ENCODE measurements around the gene EPB42. TPM values are rescaled to one million over a fixed set of nuclear protein-coding genes. Genes with fewer than 3 reads are reported as not detected.
A peak's percentile ranks its signal among the peaks of the same experiment; 100 is the strongest.

Gene EPB42
- total RNA-seq, 1 experiment from 2014 or later: not detected

- TF ChIP-seq CTCF (IDR thresholded peaks at IDR 0.05) (no peak), PRRX2 (CRISPR knock-in tag; IDR thresholded peaks at IDR 0.05) (no peak), TEAD1 (CRISPR knock-in tag; IDR thresholded peaks at IDR 0.05) (no peak), ZNF512 (CRISPR knock-in tag; IDR thresholded peaks at IDR 0.05; ENCODE audit: borderline replicate concordance) (no peak)
- TF ChIP-seq, protein P1, sequence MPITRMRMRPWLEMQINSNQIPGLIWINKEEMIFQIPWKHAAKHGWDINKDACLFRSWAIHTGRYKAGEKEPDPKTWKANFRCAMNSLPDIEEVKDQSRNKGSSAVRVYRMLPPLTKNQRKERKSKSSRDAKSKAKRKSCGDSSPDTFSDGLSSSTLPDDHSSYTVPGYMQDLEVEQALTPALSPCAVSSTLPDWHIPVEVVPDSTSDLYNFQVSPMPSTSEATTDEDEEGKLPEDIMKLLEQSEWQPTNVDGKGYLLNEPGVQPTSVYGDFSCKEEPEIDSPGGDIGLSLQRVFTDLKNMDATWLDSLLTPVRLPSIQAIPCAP (CRISPR knock-in tag; IDR thresholded peaks at IDR 0.05): no peak
Measured at GRCh38 chr15:43206054-43206453, 14.8 kb downstream of the EPB42 start (continued).

GRCh38 chr15:43204016-43204901 lies 16.6 kb downstream of the EPB42 start:
- ATAC-seq (peak; percentile 64), DNase-seq (ENCODE audit: low spot score) (peak; percentile 67)
- Mint-ChIP-seq H3K27ac (no peak overlapping the region), H3K4me3 (no peak overlapping the region), H3K4me1 (peaks cover 5% of the 10 kb centered on the region), H3K36me3 (no peaks in the 10 kb centered on the region; the same call in 1 of the 2 replicates), H3K27me3 (ENCODE audit: low read depth) (no peaks in the 10 kb centered on the region; the same call in 1 of the 2 replicates), H3K9me3 (peaks cover 10% of the 10 kb centered on the region)
- no peak for TF ChIP-seq ZNF263 (CRISPR knock-in tag; IDR thresholded peaks at IDR 0.05; ENCODE audit: low read depth)
- no peak for TF ChIP-seq ELF4 (CRISPR knock-in tag; IDR thresholded peaks at IDR 0.05; ENCODE audit: low read depth)
- peak; percentile 47; the same call in 1 of the 2 replicates for TF ChIP-seq CTCF (IDR thresholded peaks at IDR 0.05)
- TF ChIP-seq ZNF281 (CRISPR knock-in tag; IDR thresholded peaks at IDR 0.05): no peak
- CTCF ChIA-PET: interaction anchor here (0.6 to 3.9 kb wide), 40 partner anchors 9 to 585 kb away, joined by 3 to 37 read pairs (median 4); partner anchors contain the start of genes CCNDBP1, CDAN1, LCMT2 and TGM5
- POLR2A ChIA-PET: no interaction called here

DNA sequence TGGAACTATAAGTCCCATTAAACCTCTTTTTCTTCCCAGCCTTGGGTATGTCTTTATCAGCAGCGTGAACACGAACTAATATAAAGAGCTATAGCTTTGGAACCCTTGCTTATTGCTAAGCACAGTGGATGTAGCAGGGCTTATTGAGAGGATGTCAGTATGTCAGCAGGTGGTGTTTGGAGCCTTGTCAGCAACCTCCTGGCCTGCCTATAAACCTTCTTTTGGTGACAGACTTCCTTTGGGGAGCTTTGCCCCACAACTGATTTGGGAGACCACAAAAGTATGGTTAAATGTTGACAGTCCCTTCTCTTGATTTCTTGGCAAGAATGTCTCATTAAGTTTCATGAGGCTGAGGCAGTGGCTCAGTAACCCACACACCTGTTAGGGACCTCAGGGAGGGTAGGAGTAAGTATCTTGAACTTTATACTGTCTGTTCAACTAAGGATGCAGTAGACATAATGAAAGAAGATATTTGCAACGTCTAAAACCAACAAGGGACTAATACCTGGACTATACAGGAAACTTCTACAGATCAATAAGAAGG lies 20.8 kb downstream of the EPB42 start:
- H3K27me3 Mint-ChIP-seq (ENCODE audit: low read depth): peaks cover 7% of the 10 kb centered on the region
- ChIA-PET POLR2A (interaction anchor here (0.6 kb wide), 1 partner anchor 104 kb away, joined by 6 read pairs; no protein-coding TSS in a partner anchor), CTCF (interaction anchor here (1.6 kb wide), 1 partner anchor 10 kb away, joined by 3 read pairs; no protein-coding TSS in a partner anchor)
- peaks cover 26% of the 10 kb centered on the region for H3K9me3 Mint-ChIP-seq
- H3K27ac Mint-ChIP-seq: no peak overlapping the region
- no peak for DNase-seq (ENCODE audit: low spot score)
- H3K36me3 Mint-ChIP-seq: peaks cover 16% of the 10 kb centered on the region
- no peaks in the 10 kb centered on the region; the same call in 1 of the 2 replicates for H3K4me1 Mint-ChIP-seq
- no peak overlapping the region for H3K4me3 Mint-ChIP-seq
- no peak for ATAC-seq
- TF ChIP-seq JAZF1 (CRISPR knock-in tag; IDR thresholded peaks at IDR 0.05): no peak
- TF ChIP-seq PREB (CRISPR knock-in tag; IDR thresholded peaks at IDR 0.05; ENCODE audit: borderline replicate concordance): no peak
- TF ChIP-seq E2F5 (CRISPR knock-in tag; IDR thresholded peaks at IDR 0.05): no peak
- no peak for TF ChIP-seq TEAD4 (CRISPR knock-in tag; IDR thresholded peaks at IDR 0.05)
- no peak for TF ChIP-seq ZNF317 (CRISPR knock-in tag; IDR thresholded peaks at IDR 0.05; ENCODE audit: borderline replicate concordance, low read depth)
- no peak for TF ChIP-seq ZNF416 (CRISPR knock-in tag; IDR thresholded peaks at IDR 0.05)
- TF ChIP-seq E2F1 (CRISPR knock-in tag; IDR thresholded peaks at IDR 0.05): no peak
- TF ChIP-seq FOXP1 (CRISPR knock-in tag; IDR thresholded peaks at IDR 0.05; ENCODE audit: borderline replicate concordance): no peak
- no peak for TF ChIP-seq NR3C1 (CRISPR knock-in tag; conservative IDR thresholded peaks at IDR 0.05; ENCODE audit: low read depth)
- no peak for TF ChIP-seq RORB (CRISPR knock-in tag; IDR thresholded peaks at IDR 0.05)
